Liver (tissue), 9 donors: ENCODE data around the gene MT4. TPM values are rescaled to one million over a fixed set of nuclear protein-coding genes. Genes with fewer than 3 reads are reported as not detected.

Experiments used
- DNase-seq: peaks from one replicate; pipeline ENCODE4 v3.0.0-alpha.2; 2017; ENCODE audit warnings: low spot score
- H3K27ac ChIP-seq, 2 donors: one replicate each; pipeline ENCODE4 v1.7.0; 2013; ENCODE audit warnings: inconsistent platforms in 2 of 2, low read length in 2 of 2, control low read depth in 1 of 2, low read depth in 1 of 2, mild to moderate bottlenecking in 1 of 2
- H3K27me3 ChIP-seq, 4 donors: one replicate each; pipeline versions ENCODE4 v1.6.1 to v1.7.0; 2013; ENCODE audit warnings: low read length in 3 of 4, inconsistent platforms in 1 of 4, mild to moderate bottlenecking in 1 of 4, moderate library complexity in 1 of 4; ENCODE audit not compliant: control insufficient read depth in 4 of 4, insufficient read depth in 4 of 4
- H3K36me3 ChIP-seq, 4 donors: one replicate each; pipeline versions ENCODE4 v1.6.1 to v1.7.0; 2013; ENCODE audit warnings: low read length in 3 of 4, mild to moderate bottlenecking in 3 of 4, low read depth in 1 of 4, moderate library complexity in 1 of 4; ENCODE audit not compliant: control insufficient read depth in 4 of 4, insufficient read depth in 3 of 4
- H3K4me1 ChIP-seq, 4 donors: one replicate each; pipeline versions ENCODE4 v1.6.1 to v1.7.0; 2013; ENCODE audit warnings: low read length in 3 of 4, mild to moderate bottlenecking in 3 of 4, moderate library complexity in 1 of 4; ENCODE audit not compliant: control insufficient read depth in 4 of 4, insufficient read depth in 4 of 4
- H3K4me3 ChIP-seq, 3 donors: one replicate each; pipeline versions ENCODE4 v1.6.1 to v1.7.0; 2013; ENCODE audit warnings: low read length in 3 of 3, control low read depth in 1 of 3, low read depth in 1 of 3, mild to moderate bottlenecking in 1 of 3
- H3K9ac ChIP-seq, 2 donors: one replicate each; pipeline ENCODE4 v1.7.0; 2013; ENCODE audit warnings: low read length in 2 of 2, mild to moderate bottlenecking in 2 of 2, moderate library complexity in 2 of 2, control low read depth in 1 of 2, low read depth in 1 of 2
- H3K9me3 ChIP-seq, 4 donors: one replicate each; pipeline versions ENCODE4 v1.6.1 to v1.7.0; 2013; ENCODE audit warnings: low read length in 3 of 4; ENCODE audit not compliant: control insufficient read depth in 4 of 4
- CTCF ChIP-seq: fragments of 150-350 bp; IDR thresholded peaks from 2 replicates; pipeline ENCODE4 v1.5.1; 2017; ENCODE audit warnings: improper control_type of control experiment, low read depth, low read length; ENCODE audit not compliant: missing input control
- EGR1 ChIP-seq, 2 donors: IDR thresholded peaks; 2 replicates each; pipeline ENCODE4 v1.6.1; 2016 to 2018; ENCODE audit warnings: antibody characterized with exemption in 2 of 2, low read depth in 2 of 2
- FOXA1 ChIP-seq: IDR thresholded peaks from 2 replicates; pipeline ENCODE4 v1.6.1; 2016; ENCODE audit warnings: antibody characterized with exemption
- FOXA2 ChIP-seq: IDR thresholded peaks from 2 replicates; pipeline ENCODE4 v1.6.1; 2016; ENCODE audit warnings: antibody characterized with exemption
- GABPA ChIP-seq, 2 donors: IDR thresholded peaks in 1 of 2; conservative IDR thresholded peaks in 1 of 2; 2 replicates each; pipeline ENCODE4 v1.6.1; 2016; ENCODE audit warnings: antibody characterized with exemption in 2 of 2, mild to moderate bottlenecking in 1 of 2, moderate library complexity in 1 of 2
- HNF4A ChIP-seq, 2 donors: conservative IDR thresholded peaks; 2 replicates each; pipeline ENCODE4 v1.6.1; 2016; ENCODE audit warnings: antibody characterized with exemption in 2 of 2, mild to moderate bottlenecking in 2 of 2
- HNF4G ChIP-seq: IDR thresholded peaks from 2 replicates; pipeline ENCODE4 v1.6.1; 2016; ENCODE audit warnings: antibody characterized with exemption
- JUND ChIP-seq, 2 donors: IDR thresholded peaks; 2 replicates each; pipeline ENCODE4 v1.6.1; 2016; ENCODE audit warnings: antibody characterized with exemption in 2 of 2
- NR2F2 ChIP-seq: IDR thresholded peaks from 2 replicates; pipeline ENCODE4 v1.6.1; 2016; ENCODE audit warnings: antibody characterized with exemption
- RAD21 ChIP-seq, 2 donors: IDR thresholded peaks; 2 replicates each; pipeline ENCODE4 v1.6.1; 2016; ENCODE audit warnings: antibody characterized with exemption in 2 of 2, mild to moderate bottlenecking in 2 of 2
- RXRA ChIP-seq, 2 donors: IDR thresholded peaks; 2 replicates each; pipeline ENCODE4 v1.6.1; 2017 to 2018; ENCODE audit warnings: antibody characterized with exemption in 2 of 2, mild to moderate bottlenecking in 1 of 2
- SP1 ChIP-seq: IDR thresholded peaks from 2 replicates; pipeline ENCODE4 v1.6.1; 2018; ENCODE audit warnings: antibody characterized with exemption, mild to moderate bottlenecking
- TAF1 ChIP-seq: conservative IDR thresholded peaks from 2 replicates; pipeline ENCODE4 v1.6.1; 2016; ENCODE audit warnings: antibody characterized with exemption, mild to moderate bottlenecking
- YY1 ChIP-seq: IDR thresholded peaks from 2 replicates; pipeline ENCODE4 v1.6.1; 2016; ENCODE audit warnings: antibody characterized with exemption, mild to moderate bottlenecking
- WGBS: extraction: QIAGEN DNeasy Blood & Tissue Kit; methylation state at CpG from one replicate; pipeline ENCODE4 v1.1.7; 2013; 5-methylcytosine and 5-hydroxymethylcytosine counted together
- polyA plus RNA-seq, 2 donors: library from polyadenylated mRNA; stranded (reverse) in 1 of 2; unstranded in 1 of 2; fragments of 200-250 nt in 1 of 2; fragments of >200 nt in 1 of 2; fragmentation: Nextera tagmentation in 1 of 2; extraction: Ambion mirVana in 1 of 2; gene quantifications; one replicate each; pipeline versions ENCODE4 v1.2.1 to v1.2.3, GENCODE V29; 2013 to 2015
- total RNA-seq, 2 donors: library from RNA; depleted of rRNA; stranded (reverse); fragments of >200 nt; gene quantifications; one replicate each; pipeline ENCODE4 v1.2.3, GENCODE V29; 2014
- TF ChIP-seq, protein P1 (sequence below): IDR thresholded peaks from 2 replicates; pipeline ENCODE4 v1.6.1; 2016; ENCODE audit warnings: antibody characterized with exemption
- TF ChIP-seq, protein P2 (sequence below): IDR thresholded peaks from 2 replicates; pipeline ENCODE4 v1.6.1; 2016; ENCODE audit warnings: antibody characterized with exemption
- TF ChIP-seq, protein P3 (sequence below): IDR thresholded peaks from 2 replicates; pipeline ENCODE4 v1.6.1; 2016; ENCODE audit warnings: antibody characterized with exemption, mild to moderate bottlenecking
- TF ChIP-seq, protein P4 (sequence below): IDR thresholded peaks from 2 replicates; pipeline ENCODE4 v1.6.1; 2016; ENCODE audit warnings: antibody characterized with exemption
- donor health status: healthy.
- donor health status: healthy.
- donor health status: healthy.
- donor health status: healthy.
- donor health status: healthy.

The MT4 gene
- total and polyA plus RNA-seq, 4 donors, result not detected

GRCh38 chr16:56608876-56609462, 44.1 kb downstream of the MT4 start:
- H3K4me1 ChIP-seq, result peaks cover 6 to 37% (median 13%) of the 10 kb centered on the region in 4 donors
- peak overlapping the region; percentile 79 to 98 for H3K9ac ChIP-seq
- peak overlapping the region; percentile 98 to 99 for H3K27ac ChIP-seq
- H3K4me3 ChIP-seq, result peak overlapping the region; percentile 68 to 90 (median 88)
- H3K9me3 ChIP-seq, result no peaks in the 10 kb centered on the region
- no peaks in the 10 kb centered on the region for H3K27me3 ChIP-seq
- under 1% methylated on average over 21 of the region's 21 CpGs for WGBS
- no peak for DNase-seq
- TF ChIP-seq HNF4G (no peak), NR2F2 (no peak), FOXA2 (no peak), GABPA (IDR thresholded peaks at IDR 0.05 in 1 of 2, conservative IDR thresholded peaks at IDR 0.05 in 1 of 2) (no peak), RXRA (IDR thresholded peaks at IDR 0.05) (no peak), JUND (IDR thresholded peaks at IDR 0.05) (no peak), TAF1 (no peak), HNF4A (conservative IDR thresholded peaks at IDR 0.05) (no peak), FOXA1 (no peak), EGR1 (IDR thresholded peaks at IDR 0.05; ENCODE audit: low read depth in 2 of 2) (no peak), CTCF (no peak), YY1 (no peak), SP1 (no peak), RAD21 (IDR thresholded peaks at IDR 0.05) (no peak)
- TF ChIP-seq, protein P1, sequence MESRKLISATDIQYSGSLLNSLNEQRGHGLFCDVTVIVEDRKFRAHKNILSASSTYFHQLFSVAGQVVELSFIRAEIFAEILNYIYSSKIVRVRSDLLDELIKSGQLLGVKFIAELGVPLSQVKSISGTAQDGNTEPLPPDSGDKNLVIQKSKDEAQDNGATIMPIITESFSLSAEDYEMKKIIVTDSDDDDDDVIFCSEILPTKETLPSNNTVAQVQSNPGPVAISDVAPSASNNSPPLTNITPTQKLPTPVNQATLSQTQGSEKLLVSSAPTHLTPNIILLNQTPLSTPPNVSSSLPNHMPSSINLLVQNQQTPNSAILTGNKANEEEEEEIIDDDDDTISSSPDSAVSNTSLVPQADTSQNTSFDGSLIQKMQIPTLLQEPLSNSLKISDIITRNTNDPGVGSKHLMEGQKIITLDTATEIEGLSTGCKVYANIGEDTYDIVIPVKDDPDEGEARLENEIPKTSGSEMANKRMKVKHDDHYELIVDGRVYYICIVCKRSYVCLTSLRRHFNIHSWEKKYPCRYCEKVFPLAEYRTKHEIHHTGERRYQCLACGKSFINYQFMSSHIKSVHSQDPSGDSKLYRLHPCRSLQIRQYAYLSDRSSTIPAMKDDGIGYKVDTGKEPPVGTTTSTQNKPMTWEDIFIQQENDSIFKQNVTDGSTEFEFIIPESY, result no peak
- TF ChIP-seq, protein P2, sequence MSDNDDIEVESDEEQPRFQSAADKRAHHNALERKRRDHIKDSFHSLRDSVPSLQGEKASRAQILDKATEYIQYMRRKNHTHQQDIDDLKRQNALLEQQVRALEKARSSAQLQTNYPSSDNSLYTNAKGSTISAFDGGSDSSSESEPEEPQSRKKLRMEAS, result no peak
- TF ChIP-seq, protein P3, sequence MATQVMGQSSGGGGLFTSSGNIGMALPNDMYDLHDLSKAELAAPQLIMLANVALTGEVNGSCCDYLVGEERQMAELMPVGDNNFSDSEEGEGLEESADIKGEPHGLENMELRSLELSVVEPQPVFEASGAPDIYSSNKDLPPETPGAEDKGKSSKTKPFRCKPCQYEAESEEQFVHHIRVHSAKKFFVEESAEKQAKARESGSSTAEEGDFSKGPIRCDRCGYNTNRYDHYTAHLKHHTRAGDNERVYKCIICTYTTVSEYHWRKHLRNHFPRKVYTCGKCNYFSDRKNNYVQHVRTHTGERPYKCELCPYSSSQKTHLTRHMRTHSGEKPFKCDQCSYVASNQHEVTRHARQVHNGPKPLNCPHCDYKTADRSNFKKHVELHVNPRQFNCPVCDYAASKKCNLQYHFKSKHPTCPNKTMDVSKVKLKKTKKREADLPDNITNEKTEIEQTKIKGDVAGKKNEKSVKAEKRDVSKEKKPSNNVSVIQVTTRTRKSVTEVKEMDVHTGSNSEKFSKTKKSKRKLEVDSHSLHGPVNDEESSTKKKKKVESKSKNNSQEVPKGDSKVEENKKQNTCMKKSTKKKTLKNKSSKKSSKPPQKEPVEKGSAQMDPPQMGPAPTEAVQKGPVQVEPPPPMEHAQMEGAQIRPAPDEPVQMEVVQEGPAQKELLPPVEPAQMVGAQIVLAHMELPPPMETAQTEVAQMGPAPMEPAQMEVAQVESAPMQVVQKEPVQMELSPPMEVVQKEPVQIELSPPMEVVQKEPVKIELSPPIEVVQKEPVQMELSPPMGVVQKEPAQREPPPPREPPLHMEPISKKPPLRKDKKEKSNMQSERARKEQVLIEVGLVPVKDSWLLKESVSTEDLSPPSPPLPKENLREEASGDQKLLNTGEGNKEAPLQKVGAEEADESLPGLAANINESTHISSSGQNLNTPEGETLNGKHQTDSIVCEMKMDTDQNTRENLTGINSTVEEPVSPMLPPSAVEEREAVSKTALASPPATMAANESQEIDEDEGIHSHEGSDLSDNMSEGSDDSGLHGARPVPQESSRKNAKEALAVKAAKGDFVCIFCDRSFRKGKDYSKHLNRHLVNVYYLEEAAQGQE, result no peak
- TF ChIP-seq, protein P4, sequence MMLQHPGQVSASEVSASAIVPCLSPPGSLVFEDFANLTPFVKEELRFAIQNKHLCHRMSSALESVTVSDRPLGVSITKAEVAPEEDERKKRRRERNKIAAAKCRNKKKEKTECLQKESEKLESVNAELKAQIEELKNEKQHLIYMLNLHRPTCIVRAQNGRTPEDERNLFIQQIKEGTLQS, result no peak
- no peaks in the 10 kb centered on the region for H3K36me3 ChIP-seq
